GM21526 (cell line): ENCODE measurements around the gene EPB41L4B.
"Not testable (repeated sequence)": the region's sequence is repeated elsewhere in the genome, so short reads cannot be mapped to it uniquely, and the experiment has no call there.

Experiments
- ATAC-seq: cut with Tn5 transposase; IDR thresholded peaks from one replicate; pipeline ENCODE4 v1.9.1; 2021; ENCODE audit warnings: moderate library complexity; ENCODE audit not compliant: unreplicated experiment, low FRiP score

Gene EPB41L4B

GRCh38 chr9:109133533-109133932 is 187.3 kb downstream of the EPB41L4B start:
- ATAC-seq: no peak

- ATAC-seq: no peak
Observed at GRCh38 chr9:109132567-109133021, 188.3 kb downstream of the EPB41L4B start.

GRCh38 chr9:109129470-109130197 is 191.2 kb downstream of the EPB41L4B start:
- ATAC-seq: no peak

GRCh38 chr9:109126671-109127070 is 194.2 kb downstream of the EPB41L4B start:
- ATAC-seq: not testable (repeated sequence)

- no peak for ATAC-seq
Observed at GRCh38 chr9:109124121-109124520, 196.7 kb downstream of the EPB41L4B start.

GRCh38 chr9:109122726-109123621 is 197.9 kb downstream of the EPB41L4B start:
- peak; percentile 23 for ATAC-seq
